ENCODE data around the gene OXER1. TPM values are rescaled to one million over a fixed set of nuclear protein-coding genes. Genes with fewer than 3 reads are reported as not detected.

OXER1 gene
- total RNA-seq, 1 experiment from 2014 or later = 0.90 TPM

- Histone ChIP-seq H3K27me3 (replicated peaks; ENCODE audit: insufficient read depth, low read depth, low read length, poor library complexity) (no peaks in the 10 kb centered on the region), H3K36me3 (ENCODE audit: insufficient read depth, low read length, poor library complexity, severe bottlenecking) (no peaks in the 10 kb centered on the region), H3K27ac (ENCODE audit: low read depth, low read length, poor library complexity, severe bottlenecking) (no peak overlapping the region), H3K4me1 (ENCODE audit: insufficient read depth, low read length, poor library complexity, severe bottlenecking) (no peaks in the 10 kb centered on the region), H3K4me3 (ENCODE audit: low read depth, low read length, poor library complexity, severe bottlenecking) (no peak overlapping the region), H3K9me3 (ENCODE audit: low read depth, low read length, poor library complexity, severe bottlenecking) (no peaks in the 10 kb centered on the region)
- intact Hi-C loops (cut with micrococcal nuclease; ENCODE audit: unreplicated experiment) = no loop called here
- no peak for DNase-seq (ENCODE audit: low spot score)
- no peak for TF ChIP-seq CTCF (conservative IDR thresholded peaks at IDR 0.05; ENCODE audit: low read depth, low read length)
- CTCF ChIA-PET = no interaction called here
- POLR2A ChIA-PET (ENCODE audit: low non-redundant PET) = interaction anchor here (0.7 kb wide), 1 partner anchor 23 kb away, joined by 3 read pairs; no protein-coding TSS in a partner anchor
- no TSS peak for BruUV-seq (replicated peaks)
Measured at GRCh38 chr2:42777883-42778805, 14.2 kb upstream of the OXER1 start.

DNA sequence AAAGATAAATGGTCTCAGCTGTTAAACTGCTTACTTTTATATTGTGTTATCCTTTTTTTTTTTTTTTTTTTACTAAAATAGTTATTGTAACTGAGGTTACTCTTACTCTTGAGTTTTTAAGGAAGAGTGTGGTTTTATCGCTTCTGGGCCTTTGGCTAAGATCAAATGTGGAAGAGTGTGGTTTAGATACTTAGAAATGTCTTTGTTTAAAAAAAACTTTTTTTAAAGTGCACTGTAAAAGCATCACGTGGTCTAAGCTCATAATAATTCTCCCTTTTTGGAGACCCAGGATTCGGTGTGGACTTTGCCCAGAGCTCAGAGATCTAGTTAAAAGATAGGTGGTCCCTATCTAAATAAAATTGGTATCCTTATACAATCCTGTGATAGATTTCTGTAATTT lies 11.9 kb upstream of the OXER1 start:
- Histone ChIP-seq H3K4me3 (ENCODE audit: low read depth, low read length, poor library complexity, severe bottlenecking) (no peak overlapping the region), H3K36me3 (ENCODE audit: insufficient read depth, low read length, poor library complexity, severe bottlenecking) (no peaks in the 10 kb centered on the region), H3K9me3 (ENCODE audit: low read depth, low read length, poor library complexity, severe bottlenecking) (no peaks in the 10 kb centered on the region), H3K27ac (ENCODE audit: low read depth, low read length, poor library complexity, severe bottlenecking) (no peak overlapping the region), H3K27me3 (replicated peaks; ENCODE audit: insufficient read depth, low read depth, low read length, poor library complexity) (no peaks in the 10 kb centered on the region), H3K4me1 (ENCODE audit: insufficient read depth, low read length, poor library complexity, severe bottlenecking) (no peaks in the 10 kb centered on the region)
- no peak for DNase-seq (ENCODE audit: low spot score)
- intact Hi-C loops (cut with micrococcal nuclease; ENCODE audit: unreplicated experiment) = no loop called here
- TF ChIP-seq EZH2 (IDR thresholded peaks at IDR 0.05; ENCODE audit: borderline replicate concordance, low read depth, low read length, poor library complexity, severe bottlenecking) = no peak
- TF ChIP-seq CTCF (conservative IDR thresholded peaks at IDR 0.05; ENCODE audit: low read depth, low read length) = no peak
- no TSS peak for BruUV-seq (replicated peaks)
- ChIA-PET CTCF (no interaction called here), POLR2A (ENCODE audit: low non-redundant PET) (no interaction called here)

DNA sequence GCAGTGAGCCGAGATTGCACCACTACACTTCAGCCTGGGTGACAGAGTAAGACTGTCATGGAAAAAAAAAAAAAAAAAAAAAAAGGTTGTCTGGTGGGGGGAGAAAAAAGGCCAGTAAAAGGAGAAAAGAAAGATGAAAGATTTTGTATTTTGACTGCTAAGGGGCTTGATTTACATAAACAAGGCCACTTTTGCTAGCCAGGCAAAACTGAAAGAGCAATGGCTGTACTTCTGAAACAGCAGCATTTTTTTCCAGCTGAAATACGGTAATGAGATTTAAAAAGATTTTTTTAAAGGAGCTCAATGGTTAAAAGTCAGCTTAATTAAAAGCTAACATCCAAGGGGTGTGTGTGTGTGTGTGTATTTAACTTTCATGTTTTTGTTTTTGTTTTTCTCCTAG lies 11.3 kb upstream of the OXER1 start:
- CTCF ChIA-PET = no interaction called here

More for the DNA sequence above, 11.3 kb upstream of the OXER1 start:
- no TSS peak for BruUV-seq (replicated peaks)
- no peaks in the 10 kb centered on the region for H3K27me3 ChIP-seq (replicated peaks; ENCODE audit: insufficient read depth, low read depth, low read length, poor library complexity)
- no peak overlapping the region for H3K4me3 ChIP-seq (ENCODE audit: low read depth, low read length, poor library complexity, severe bottlenecking)
- TF ChIP-seq CTCF (conservative IDR thresholded peaks at IDR 0.05; ENCODE audit: low read depth, low read length) = no peak
- no peak for TF ChIP-seq EZH2 (IDR thresholded peaks at IDR 0.05; ENCODE audit: borderline replicate concordance, low read depth, low read length, poor library complexity, severe bottlenecking)
- no peak for DNase-seq (ENCODE audit: low spot score)
- H3K36me3 ChIP-seq (ENCODE audit: insufficient read depth, low read length, poor library complexity, severe bottlenecking) = no peaks in the 10 kb centered on the region
- intact Hi-C loops (cut with micrococcal nuclease; ENCODE audit: unreplicated experiment) = no loop called here
- no peak overlapping the region for H3K27ac ChIP-seq (ENCODE audit: low read depth, low read length, poor library complexity, severe bottlenecking)
- POLR2A ChIA-PET (ENCODE audit: low non-redundant PET) = no interaction called here
- H3K9me3 ChIP-seq (ENCODE audit: low read depth, low read length, poor library complexity, severe bottlenecking) = no peaks in the 10 kb centered on the region
- H3K4me1 ChIP-seq (ENCODE audit: insufficient read depth, low read length, poor library complexity, severe bottlenecking) = no peaks in the 10 kb centered on the region

All from A673 (cell line).